HG03064 (cell line): ENCODE results near the gene ZNF503.

ENCODE experiments used
- ATAC-seq: cut with Tn5 transposase; IDR thresholded peaks from one replicate; pipeline ENCODE4 v1.9.1; 2021; ENCODE audit warnings: low read depth; ENCODE audit not compliant: unreplicated experiment

Gene ZNF503

GRCh38 chr10:75358835-75359421 lies 42.6 kb downstream of the ZNF503 start:
- no peak for ATAC-seq

GRCh38 chr10:75358132-75358531 lies 43.4 kb downstream of the ZNF503 start:
- no peak for ATAC-seq

- no peak for ATAC-seq
These were observed 44.1 kb downstream of the ZNF503 start for GRCh38 chr10:75357500-75357899.

GRCh38 chr10:75356484-75356883 lies 45.1 kb downstream of the ZNF503 start:
- ATAC-seq: no peak

GRCh38 chr10:75355706-75356105 lies 45.9 kb downstream of the ZNF503 start:
- ATAC-seq: no peak

GRCh38 chr10:75353183-75353582 lies 48.4 kb downstream of the ZNF503 start:
- no peak for ATAC-seq

GRCh38 chr10:75352650-75353049 lies 48.9 kb downstream of the ZNF503 start:
- ATAC-seq: no peak

- ATAC-seq: no peak
These were observed 49.9 kb downstream of the ZNF503 start for GRCh38 chr10:75351637-75352036.

- ATAC-seq: no peak
These were observed 50.8 kb downstream of the ZNF503 start for GRCh38 chr10:75350791-75351190.
